PC-9 (cell line): ENCODE data around the gene YPEL2. TPM values are rescaled to one million over a fixed set of nuclear protein-coding genes. Genes with fewer than 3 reads are reported as not detected.
"Not testable (repeated sequence)": the region's sequence is repeated elsewhere in the genome, so short reads cannot be mapped to it uniquely, and the experiment has no call there.

Experiments used
- BruUV-seq: library from RNA; stranded (reverse); fragments of 400-500 nt; replicated peaks from 2 replicates; lab custom pipeline; 2021; lab: Mats Ljungman, UMichigan
- CTCF ChIA-PET: fragments of 300-600 bp; sonication (Branson Sonifier 250); formaldehyde crosslinking; loops from one replicate; lab custom pipeline; 2022; ENCODE audit warnings: antibody characterized with exemption; lab: Charles Lee
- POLR2A ChIA-PET: fragments of 300-600 bp; sonication (Branson Sonifier 250); formaldehyde crosslinking; loops from one replicate; lab custom pipeline; 2022; ENCODE audit warnings: antibody characterized with exemption; ENCODE audit not compliant: unreplicated experiment; lab: Charles Lee
- DNase-seq, 2 experiments: peaks; one replicate each; pipeline versions ENCODE4 v3.0.0 to v3.0.0-alpha.2; 2015 to 2022; ENCODE audit warnings: mixed read lengths in 1 of 2
- H2AFZ ChIP-seq: fragments of 200-600 bp; sonication (generic); 2 replicates; pipeline ENCODE4 v1.8.1; 2017; ENCODE audit warnings: antibody characterized with exemption
- H3F3A ChIP-seq: fragments of 200-600 bp; sonication (generic); 2 replicates; pipeline ENCODE4 v1.8.1; 2017; ENCODE audit warnings: antibody characterized with exemption, mild to moderate bottlenecking, low read depth; ENCODE audit not compliant: insufficient read depth
- H3K27ac ChIP-seq: fragments of 200-600 bp; sonication (generic); 2 replicates; pipeline ENCODE4 v1.6.1; 2016; ENCODE audit warnings: mixed run types
- H3K27me3 ChIP-seq: fragments of 200-600 bp; sonication (generic); 2 replicates; pipeline ENCODE4 v1.6.1; 2016; ENCODE audit warnings: low read depth, mixed run types; ENCODE audit not compliant: insufficient read depth
- H3K36me3 ChIP-seq: fragments of 200-600 bp; sonication (generic); 2 replicates; pipeline ENCODE4 v1.6.1; 2016; ENCODE audit warnings: low read depth, mixed run types
- H3K4me1 ChIP-seq: fragments of 200-600 bp; sonication (generic); replicated peaks from 2 replicates; pipeline ENCODE4 v1.6.1; 2016; ENCODE audit warnings: mixed run types; ENCODE audit not compliant: insufficient read depth
- H3K4me2 ChIP-seq: fragments of 200-600 bp; sonication (generic); 2 replicates; pipeline ENCODE4 v1.6.1; 2017; ENCODE audit warnings: mixed run types
- H3K4me3 ChIP-seq: fragments of 200-600 bp; sonication (generic); 2 replicates; pipeline ENCODE4 v1.6.1; 2016; ENCODE audit warnings: mixed run types
- H3K79me2 ChIP-seq: fragments of 200-600 bp; sonication (generic); 2 replicates; pipeline ENCODE4 v1.6.1; 2017; ENCODE audit warnings: low read depth, mixed run types
- H3K9me2 ChIP-seq: fragments of 200-600 bp; sonication (generic); 2 replicates; pipeline ENCODE4 v1.8.1; 2017; ENCODE audit warnings: mild to moderate bottlenecking; ENCODE audit not compliant: insufficient read depth
- H3K9me3 ChIP-seq: fragments of 200-600 bp; sonication (generic); 2 replicates; pipeline ENCODE4 v1.8.1; 2016; ENCODE audit warnings: low read depth; ENCODE audit not compliant: insufficient read depth
- H4K20me1 ChIP-seq: fragments of 200-600 bp; sonication (generic); 2 replicates; pipeline ENCODE4 v1.8.1; 2017; ENCODE audit not compliant: insufficient read depth
- CTCF ChIP-seq: fragments of 200-600 bp; sonication (generic); conservative IDR thresholded peaks from 2 replicates; pipeline ENCODE4 v1.6.1; 2017; ENCODE audit warnings: mixed run types, antibody characterized with exemption, mild to moderate bottlenecking, moderate library complexity
- EZH2 ChIP-seq: fragments of 200-600 bp; sonication (generic); IDR thresholded peaks from 2 replicates; pipeline ENCODE4 v1.8.0; 2017; ENCODE audit warnings: antibody characterized with exemption, low read depth
- intact Hi-C: fragments of 100-400 bp; cut with micrococcal nuclease; formaldehyde crosslinking; loops from one replicate; pipeline ENCODE4 v1.10.0; 2022; ENCODE audit not compliant: unreplicated experiment
- total RNA-seq: library from RNA; stranded (reverse); gene quantifications from 2 replicates; pipeline ENCODE4 v1.2.3, GENCODE V29; 2021

Gene YPEL2
- total RNA-seq, 1 experiment from 2014 or later, result 12.9 TPM

GRCh38 chr17:59391021-59391420, 59.6 kb downstream of the YPEL2 start:
- no peak for DNase-seq
- CTCF ChIA-PET, result no interaction called here

GRCh38 chr17:59392973-59393679, 61.7 kb downstream of the YPEL2 start:
- H3K4me1 ChIP-seq, result no peaks in the 10 kb centered on the region
- H3F3A ChIP-seq, result no peaks in the 10 kb centered on the region
- TF ChIP-seq EZH2 (no peak), CTCF (no peak)
- H3K4me3 ChIP-seq, result no peak overlapping the region
- no peak overlapping the region for H3K27ac ChIP-seq
- no peaks in the 10 kb centered on the region for H3K36me3 ChIP-seq
- ChIA-PET CTCF (no interaction called here), POLR2A (no interaction called here)
- no peaks in the 10 kb centered on the region for H3K9me3 ChIP-seq
- DNase-seq, result no peak
- intact Hi-C loops, result no loop called here
- no TSS peak for BruUV-seq
- no peaks in the 10 kb centered on the region for H3K79me2 ChIP-seq
- H2AFZ ChIP-seq, result no peak overlapping the region
- no peaks in the 10 kb centered on the region for H3K9me2 ChIP-seq
- H3K27me3 ChIP-seq, result no peaks in the 10 kb centered on the region
- no peak overlapping the region for H3K4me2 ChIP-seq
- no peaks in the 10 kb centered on the region for H4K20me1 ChIP-seq

More at GRCh38 chr17:59391021-59391420, 59.6 kb downstream of the YPEL2 start:
- Histone ChIP-seq H3F3A (no peaks in the 10 kb centered on the region), H3K27ac (no peak overlapping the region), H3K36me3 (no peaks in the 10 kb centered on the region), H3K9me3 (no peaks in the 10 kb centered on the region), H3K4me2 (no peak overlapping the region), H2AFZ (no peak overlapping the region), H3K4me3 (no peak overlapping the region), H3K9me2 (no peaks in the 10 kb centered on the region), H3K27me3 (no peaks in the 10 kb centered on the region), H3K4me1 (no peaks in the 10 kb centered on the region), H4K20me1 (no peaks in the 10 kb centered on the region), H3K79me2 (no peaks in the 10 kb centered on the region)
- POLR2A ChIA-PET, result no interaction called here
- BruUV-seq, result no TSS peak
- TF ChIP-seq CTCF (no peak), EZH2 (no peak)
- intact Hi-C loops, result no loop called here

GRCh38 chr17:59393742-59394410, 62.4 kb downstream of the YPEL2 start:
- CTCF ChIA-PET, H2AFZ ChIP-seq, H3K27me3 ChIP-seq, H3K79me2 ChIP-seq, H3K4me3 ChIP-seq, H4K20me1 ChIP-seq, H3F3A ChIP-seq, POLR2A ChIA-PET, H3K36me3 ChIP-seq, H3K27ac ChIP-seq, H3K9me2 ChIP-seq, DNase-seq, BruUV-seq, H3K4me1 ChIP-seq, H3K4me2 ChIP-seq, H3K9me3 ChIP-seq, intact Hi-C loops: not testable (repeated sequence)
